Hippocampal formation (tissue), 2 donors: Measurements from ENCODE around the gene OFD1.

Experiments
- DNase-seq, 2 donors: peaks; one replicate each; lab custom pipeline; 2025; lab: John Stamatoyannopoulos, UW

The OFD1 gene

DNA sequence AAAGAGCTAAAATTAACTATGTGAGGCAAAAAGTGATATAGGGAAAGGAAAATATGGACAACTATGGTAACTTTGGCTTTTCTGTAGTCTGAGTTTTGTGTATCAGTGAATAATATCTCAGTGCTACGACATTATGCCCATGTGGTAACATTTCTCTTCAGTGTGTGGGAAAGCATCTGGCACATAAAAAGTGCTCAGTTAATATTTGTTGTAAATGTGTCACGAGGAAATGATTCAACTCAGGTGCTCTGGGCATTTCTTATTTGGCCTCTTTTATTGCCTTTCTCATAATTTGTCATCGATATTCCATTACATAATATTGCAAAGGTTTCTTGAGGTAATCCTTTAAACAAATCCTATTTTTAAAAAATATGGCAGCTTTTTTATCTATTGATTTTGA is 17.6 kb downstream of the OFD1 start:
- no peak for DNase-seq

DNA sequence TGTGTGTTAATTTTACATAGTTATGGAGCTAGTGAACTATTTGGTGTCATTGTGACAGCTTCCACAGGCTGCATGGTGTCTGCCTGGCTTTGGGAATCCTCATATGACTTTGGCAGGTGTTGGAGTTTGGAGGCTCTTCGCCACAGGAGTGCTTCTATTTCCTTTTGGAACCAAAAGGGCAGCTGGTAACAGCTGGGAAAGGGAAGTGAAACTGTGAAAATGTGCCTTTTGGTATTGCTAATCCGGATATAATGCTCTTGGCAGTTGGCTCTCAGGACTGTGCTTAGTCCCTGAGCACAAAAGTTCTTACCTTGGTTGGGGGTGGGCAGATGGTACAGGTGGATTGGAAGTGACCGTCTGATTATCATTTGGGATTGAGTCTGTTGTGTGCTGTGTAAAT is 18.1 kb downstream of the OFD1 start:
- DNase-seq, result no peak

DNA sequence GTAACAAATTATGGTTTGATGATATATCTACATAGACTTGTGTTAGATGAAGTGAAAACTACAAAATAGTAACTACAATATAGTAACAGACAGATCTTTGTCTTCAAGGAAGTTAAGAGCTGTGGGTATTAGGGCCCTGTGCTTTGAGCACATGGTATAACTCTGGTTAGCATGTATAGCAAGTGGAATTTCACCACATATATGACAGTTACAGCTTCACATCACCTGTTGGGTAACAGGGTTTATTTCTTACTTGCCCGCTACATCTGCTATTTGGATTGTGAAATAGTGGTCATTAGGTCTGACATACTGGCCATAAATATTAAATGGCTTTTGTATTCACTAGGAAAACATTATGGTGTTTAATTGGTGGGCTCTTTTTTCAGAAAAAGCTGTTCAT is 20.2 kb downstream of the OFD1 start:
- no peak for DNase-seq

DNA sequence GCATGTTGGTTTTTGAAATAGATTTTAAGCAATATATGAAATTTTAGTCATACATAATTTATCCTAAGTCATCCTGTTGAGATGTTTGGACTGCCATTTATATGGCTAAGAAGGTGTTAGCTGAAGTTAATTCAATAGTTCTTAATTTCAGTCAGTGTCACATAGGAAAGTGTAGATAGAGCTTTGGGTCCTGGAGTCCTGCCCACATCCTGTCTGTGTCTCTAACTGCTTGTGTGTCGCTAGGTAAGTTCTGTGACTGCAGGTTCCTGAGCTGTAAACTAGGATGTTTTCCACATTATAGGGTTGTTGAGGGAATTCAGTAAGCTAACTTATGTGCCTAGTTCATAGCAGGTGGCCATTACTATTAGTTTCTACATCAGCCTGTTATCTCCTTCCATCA is 20.7 kb downstream of the OFD1 start:
- DNase-seq, result no peak

DNA sequence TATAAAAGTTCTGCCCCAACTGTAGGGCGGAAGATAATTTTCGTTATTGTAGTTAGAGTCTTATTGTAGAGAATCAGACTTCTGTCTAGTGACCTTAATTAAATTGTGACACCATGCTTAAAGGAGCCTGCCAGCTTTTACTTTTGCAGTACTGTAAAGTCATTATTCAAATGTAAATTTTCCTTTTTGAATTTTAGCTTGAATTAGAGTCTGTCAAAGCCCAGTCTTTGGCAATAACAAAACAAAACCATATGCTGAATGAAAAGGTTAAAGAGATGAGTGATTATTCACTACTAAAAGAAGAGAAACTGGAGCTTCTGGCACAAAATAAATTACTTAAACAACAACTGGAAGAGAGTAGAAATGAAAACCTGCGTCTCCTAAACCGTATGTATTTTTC is 21.8 kb downstream of the OFD1 start:
- DNase-seq, result no peak

DNA sequence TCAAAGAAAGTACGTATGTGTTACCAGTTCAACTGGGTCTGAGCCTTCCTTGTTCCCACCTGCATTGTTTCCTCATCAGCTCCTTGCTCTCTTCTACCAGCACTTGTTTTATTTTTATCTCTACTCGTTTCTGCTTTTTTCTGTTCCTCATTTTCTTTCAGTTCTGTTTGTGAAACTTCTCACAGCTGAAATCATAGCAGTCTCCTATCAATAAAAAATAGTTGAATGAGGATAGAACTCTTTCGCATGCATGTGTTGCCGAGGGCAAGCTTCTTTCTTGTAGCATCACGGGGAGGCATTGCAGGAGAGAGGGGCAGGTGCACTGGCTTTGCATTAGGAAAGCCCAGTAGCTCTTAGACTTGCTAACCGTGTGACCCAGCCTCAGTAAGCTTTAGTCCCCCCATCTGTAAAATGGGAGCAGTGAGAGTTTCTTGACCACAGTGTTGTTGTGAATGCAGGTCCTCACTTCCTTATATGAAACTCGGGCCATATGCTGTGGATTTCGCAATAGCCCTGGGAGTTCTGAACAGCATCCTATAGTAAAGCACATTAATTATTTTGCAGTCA is 24.7 kb downstream of the OFD1 start:
- DNase-seq, result no peak

DNA sequence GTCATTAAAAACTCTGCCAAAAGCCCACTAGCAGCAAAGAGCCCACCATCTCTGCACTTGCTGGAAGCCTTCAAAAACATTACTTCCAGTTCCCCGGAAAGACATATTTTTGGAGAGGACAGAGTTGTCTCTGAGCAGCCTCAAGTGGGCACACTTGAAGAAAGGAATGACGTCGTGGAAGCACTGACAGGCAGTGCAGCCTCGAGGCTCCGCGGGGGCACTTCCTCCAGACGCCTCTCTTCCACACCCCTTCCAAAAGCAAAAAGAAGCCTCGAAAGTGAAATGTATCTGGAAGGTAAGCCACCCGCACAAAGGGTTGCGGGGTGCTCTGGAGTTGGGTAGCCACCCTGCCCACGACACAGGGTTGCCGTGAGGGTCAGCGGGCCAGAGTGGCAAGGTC is 25.9 kb downstream of the OFD1 start:
- DNase-seq, result no peak

DNA sequence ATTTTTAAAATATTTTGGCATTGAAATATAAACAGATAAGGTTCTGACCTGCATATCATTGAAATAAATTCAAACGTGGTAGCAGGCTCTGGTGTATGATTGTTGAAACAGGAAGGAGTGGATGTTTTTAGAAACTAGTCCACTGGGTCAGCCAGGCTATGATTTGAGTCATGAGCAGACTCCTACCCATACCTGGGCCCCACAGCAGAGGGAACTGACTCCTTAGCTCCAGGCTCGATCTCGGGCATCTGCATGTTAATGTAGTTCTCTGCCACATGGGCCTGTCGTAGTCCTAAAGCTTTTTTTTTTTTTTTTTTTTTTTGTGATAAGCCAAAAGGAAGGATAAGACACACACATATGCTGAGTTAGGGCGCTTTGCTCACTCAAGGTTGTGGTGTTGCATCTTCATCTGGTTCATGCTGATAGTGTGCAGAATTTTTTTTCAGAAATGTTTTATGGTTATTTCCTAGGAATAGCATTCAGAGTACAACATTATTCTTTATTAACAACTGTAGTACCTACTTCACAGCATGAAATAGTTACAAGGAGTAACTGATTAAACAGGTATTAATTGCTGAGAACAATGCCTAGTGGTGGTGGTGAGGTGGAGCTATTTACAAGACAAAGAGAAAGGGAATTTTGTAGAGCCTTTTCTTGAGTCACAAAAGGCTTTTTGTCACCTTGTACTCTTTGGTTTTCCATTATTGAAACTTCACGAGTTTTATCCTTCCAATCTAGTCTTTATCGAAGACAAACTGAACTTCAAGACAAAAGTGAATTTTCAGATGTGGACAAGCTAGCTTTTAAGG is 27.3 kb downstream of the OFD1 start:
- DNase-seq, result no peak

DNA sequence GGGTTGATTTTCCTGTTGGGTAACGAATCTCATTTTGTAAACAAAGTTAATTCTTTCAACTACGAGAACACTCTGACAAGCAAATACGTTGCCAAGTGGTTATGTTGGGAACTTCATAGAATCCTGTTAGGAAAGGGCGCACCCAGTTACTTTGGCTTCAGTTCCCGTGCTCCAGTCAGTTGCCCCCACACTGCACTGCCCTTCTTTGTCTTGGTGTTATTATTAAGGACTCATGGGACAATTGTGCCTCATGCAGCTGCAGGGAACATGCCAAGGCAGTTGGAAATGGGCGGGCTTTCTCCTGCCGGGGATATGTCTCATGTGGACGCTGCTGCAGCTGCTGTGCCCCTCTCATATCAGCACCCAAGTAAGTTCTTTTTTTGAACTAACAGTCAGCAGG is 28.9 kb downstream of the OFD1 start:
- DNase-seq, result peak in 1 of 2 donors; percentile 28

DNA sequence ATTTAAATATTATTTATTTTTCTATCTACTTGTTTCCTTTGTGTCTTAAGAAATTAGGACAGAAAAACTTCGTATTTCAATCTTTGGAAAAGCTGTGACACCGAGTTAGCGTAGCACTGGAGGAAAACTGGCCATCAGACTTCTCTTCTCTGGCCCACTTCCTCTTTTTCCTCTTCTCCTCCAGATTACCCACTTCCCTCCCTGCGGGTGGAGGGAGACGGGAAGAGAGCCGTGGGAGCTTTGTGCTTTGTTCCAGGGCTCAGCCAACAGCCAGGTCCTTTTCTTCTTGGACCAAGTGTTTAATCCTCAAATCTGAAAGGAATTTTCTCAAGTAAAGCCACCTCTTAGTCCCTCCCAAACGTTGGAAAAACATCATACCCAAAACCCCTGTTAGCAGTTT is 29.7 kb downstream of the OFD1 start:
- peak; percentile 9 to 34 for DNase-seq

DNA sequence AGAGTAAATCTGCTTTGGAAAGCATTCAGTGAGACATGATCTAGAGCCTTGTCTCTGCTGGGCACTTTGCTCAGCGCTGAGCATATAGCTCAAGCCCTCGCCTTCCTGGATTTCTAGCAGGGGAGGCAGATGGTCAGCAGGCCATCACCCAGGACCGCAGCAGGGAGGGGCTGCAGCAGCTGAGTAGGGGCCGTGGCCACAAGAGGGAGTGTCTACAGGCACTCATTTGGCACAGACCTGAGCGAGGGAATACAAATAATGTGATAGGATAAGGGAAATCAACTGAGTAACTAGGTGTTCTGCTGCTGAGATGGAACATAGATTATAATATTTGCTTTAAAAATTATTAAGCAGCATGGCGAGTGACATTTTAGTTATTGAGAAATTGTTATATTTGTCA is 30.2 kb downstream of the OFD1 start:
- DNase-seq, result peak; percentile 28 to 55

DNA sequence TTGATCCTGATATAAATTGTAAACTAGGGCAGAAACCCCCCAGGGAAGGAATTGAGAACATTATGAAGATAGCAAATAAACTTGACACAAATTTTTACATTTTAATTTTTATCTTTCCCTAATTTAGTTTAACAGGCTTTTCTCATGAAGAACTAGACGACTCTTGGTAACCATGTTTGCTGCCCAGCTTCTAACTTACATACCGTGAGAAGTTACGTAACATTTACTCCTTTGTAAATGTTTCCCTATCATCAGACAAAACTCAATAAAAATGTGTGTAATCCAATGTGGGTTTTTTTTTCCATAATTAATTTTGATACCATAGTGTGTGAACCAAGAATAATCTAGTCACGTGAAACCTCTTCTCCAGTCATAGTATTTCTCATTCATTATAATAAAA is 34.4 kb downstream of the OFD1 start:
- DNase-seq, result no peak

DNA sequence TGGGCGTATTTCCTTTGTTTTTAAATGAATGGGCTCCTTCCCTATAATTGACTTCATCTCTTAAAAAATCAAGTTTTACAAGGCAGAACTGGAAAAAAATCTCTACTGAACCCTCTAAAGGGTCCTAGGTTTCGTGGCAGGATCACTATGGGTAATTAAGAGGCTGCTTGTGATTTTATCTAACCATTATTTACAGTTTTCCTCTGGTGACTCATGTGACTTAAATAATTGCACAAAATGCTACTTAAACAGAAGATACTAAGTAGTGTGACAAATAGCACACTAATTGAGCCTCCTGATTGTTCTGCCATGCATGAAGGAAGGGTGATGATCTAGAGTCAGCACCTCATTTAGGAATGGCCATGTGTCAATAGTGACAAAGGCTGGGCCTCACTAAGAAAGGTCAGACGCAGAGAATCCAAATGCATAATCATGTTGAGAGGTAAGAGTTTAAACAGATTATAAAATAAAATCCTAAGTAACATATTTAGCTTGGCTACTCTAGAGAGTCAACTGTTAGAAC is 35.5 kb downstream of the OFD1 start:
- no peak for DNase-seq

DNA sequence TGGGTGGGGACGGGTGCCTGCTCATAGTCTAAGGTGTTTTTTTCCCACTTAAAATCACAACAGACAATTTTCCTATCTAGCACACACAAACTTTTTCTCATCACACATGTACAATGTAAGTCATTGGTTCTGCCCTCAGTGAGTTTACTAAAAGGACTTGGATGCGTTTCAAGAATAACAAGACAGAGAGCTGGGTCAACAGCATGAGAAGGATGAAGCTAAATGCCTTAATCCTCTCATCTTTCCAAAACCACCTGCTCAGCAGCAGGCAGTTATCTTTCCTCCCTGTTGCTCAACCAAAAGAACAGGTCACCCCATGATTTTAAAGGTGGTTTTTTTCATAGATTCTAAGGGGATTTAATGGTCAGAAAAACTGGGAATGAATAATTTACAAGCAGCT is 40.1 kb downstream of the OFD1 start:
- no peak for DNase-seq

DNA sequence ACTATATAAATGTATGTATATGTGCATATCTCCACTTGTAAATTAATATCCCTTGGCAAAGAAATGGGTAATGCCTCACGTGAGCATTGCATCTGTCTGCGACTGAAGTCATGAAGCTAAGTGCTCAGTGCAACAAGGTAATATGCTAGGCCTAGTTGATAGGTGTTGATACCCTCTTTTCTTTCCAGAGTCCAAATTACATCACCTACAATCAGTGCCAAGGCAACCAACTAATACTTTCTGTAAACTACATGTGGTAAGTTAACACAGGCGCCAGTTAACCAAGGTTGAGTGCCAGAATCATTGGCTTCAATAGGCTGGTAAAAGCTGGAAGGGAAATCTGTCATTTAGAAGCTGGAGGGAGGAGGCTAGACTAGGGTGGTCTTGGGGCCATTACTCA is 41.3 kb downstream of the OFD1 start:
- DNase-seq, result no peak

DNA sequence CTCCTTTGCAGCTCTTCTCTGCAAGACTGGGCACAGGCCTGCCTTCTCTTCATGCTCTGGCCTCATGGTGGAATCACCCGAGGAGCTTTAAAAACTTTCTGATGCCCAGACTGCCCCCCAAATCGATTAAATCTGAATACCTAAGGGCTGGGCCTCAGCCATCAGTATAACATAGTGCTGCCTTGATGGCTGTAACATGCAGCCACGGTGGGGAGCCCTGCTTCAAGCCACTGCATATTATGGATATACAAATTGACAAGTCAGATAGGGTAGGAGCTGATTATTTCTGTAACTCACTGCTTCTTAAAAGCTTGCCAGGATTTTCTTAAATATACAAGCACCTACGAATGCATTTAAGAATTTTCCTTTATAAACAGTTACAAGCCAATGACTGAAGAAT is 41.8 kb downstream of the OFD1 start:
- DNase-seq, result no peak

DNA sequence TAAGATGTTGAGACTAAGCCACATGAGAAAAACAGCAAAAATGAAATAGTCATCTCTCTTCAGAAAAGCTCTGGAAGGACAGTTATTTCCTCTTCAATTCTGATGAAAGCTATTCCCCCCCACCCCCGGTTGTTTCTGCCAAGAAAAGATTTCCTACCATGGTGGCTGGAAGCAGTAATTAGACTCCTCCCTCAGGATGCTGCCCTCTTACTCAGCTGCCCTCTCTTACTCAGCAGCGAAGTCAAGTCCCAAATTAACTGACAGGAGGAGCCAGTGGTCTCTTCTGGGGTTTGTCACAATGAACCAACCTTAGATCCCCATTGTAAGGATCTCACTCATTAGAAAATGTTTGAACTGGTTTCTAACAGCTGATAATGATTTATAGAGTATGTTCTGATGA is 44.4 kb downstream of the OFD1 start:
- no peak for DNase-seq

DNA sequence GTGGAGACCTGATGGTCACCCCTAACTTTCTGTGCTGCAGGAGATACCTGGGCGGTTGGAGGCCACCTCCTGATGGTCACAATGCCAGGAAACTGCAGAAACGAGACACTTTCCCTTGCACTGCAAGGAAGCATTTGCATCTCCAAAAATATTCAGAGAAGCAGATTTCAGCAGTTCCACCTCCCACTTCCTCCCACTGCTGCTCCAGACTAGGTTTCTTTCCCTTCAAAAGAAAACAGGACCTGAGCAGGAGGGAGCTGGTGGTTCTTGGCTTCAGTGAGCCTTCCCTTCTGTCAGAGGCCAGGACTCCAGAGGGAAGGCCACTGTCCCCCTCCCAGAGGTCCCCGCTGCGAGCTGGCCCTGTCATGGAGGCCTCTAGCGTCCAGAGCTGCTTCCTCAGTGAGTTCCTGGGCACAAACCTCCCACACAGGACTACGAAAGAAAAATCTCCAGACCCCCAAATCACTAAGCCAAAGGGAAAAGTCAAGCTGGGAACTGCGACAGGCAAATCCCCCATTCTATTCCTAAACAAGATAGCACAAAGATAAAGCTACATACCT is 46.4 kb downstream of the OFD1 start:
- DNase-seq, result no peak

DNA sequence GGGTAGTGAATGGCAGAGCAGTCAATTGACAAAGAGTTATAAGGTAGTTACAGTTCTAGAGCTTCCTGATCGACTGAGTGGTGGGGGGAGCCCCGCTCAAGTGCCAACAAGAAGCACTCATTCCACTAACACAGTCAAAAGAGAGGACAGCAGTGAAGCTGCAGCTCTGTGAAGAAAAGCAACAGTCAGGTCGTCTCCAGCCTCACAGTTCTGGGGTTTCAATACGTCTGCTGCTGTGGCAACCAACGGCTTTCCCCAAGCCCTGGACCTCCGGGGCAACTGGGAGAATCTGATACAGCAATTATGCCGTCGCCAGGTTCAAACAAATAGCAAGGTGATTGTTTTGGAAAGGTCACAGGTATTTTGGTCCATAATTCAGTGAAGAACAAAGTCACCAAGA is 51.5 kb downstream of the OFD1 start:
- DNase-seq, result no peak

DNA sequence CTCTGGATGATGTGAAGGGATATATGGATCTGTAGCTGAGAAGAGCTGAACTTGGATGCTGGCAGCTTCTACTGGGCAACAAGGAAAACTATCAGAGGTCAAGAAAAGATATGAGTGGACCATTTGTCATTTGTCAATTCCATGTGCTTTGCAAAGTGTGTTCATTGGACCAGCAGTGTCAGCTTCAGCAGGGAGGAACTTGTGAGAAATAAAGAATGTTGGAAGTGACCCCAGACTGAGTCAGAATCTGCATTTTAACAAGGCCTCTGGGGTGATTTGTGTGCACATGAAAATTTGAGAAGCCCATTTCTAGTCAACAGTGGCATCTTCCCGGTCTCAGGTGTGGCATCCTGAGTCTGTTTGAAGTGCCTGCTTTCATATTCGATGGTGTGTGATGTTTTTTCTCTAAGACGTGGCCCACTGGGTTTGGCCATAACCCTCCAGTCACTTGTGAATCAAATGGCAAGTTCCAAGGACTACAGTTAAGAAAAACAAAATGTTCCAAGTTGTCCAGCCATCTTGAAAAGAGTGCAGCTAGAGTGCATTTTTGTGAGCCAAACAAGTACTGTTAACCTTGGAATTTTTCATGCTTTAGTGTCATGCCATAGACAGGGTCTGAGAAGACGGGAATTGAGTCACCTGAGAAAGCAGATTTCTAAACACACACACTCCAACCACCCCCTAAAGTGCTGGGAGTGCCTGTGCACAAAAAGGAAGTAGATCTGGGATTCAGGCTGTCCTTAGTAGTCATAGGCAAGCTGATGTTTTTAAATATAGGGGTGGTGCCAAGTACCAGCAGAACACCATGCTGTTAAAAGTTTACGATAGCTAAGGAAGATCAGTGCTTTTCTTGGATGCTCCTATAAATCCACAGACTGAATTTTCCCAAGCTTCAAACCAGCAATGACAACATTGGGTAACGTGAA is 55.9 kb downstream of the OFD1 start:
- DNase-seq, result peak in 1 of 2 donors; percentile 33

DNA sequence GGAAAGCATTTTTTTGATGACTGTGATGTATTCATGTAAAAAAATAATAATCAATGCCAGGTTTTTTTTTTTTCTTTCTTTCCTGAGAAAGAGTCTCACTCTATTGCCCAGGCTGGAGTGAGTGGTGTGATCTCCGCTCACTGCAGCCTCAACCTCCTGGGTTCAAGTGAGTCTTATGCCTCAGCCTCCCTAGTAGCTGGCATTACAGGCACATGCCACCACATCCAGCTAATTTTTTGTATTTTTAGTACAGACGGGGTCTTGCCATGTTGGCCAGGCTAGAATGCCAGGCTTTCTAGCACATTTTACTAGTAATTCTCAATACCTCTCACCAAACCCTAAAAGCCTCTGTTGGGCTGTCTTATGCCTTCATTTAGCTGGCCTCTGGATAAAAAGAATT is 56.6 kb downstream of the OFD1 start:
- no peak for DNase-seq

DNA sequence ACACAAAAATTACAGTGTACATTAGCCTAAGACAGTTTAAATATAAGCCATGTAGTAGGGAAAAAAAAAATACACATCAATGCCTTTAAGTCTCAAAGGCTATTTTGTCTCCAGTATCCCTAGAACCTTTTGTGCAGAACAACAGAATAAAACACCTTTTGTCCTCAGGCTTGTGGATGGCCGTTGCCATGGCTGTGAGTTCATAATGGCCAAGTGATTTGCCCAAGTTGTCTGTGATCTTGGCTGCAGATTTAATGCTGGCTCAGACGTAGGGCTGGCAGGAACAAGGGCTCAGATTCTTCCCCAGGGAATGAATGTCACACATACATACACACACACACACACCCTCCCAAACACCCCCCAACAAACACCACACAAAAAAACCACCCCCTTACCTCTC is 57.0 kb downstream of the OFD1 start:
- peak; percentile 40 to 77 for DNase-seq
